ENCODE measurements around the gene TMEM150A.

- TF ChIP-seq CTCF (IDR thresholded peaks at IDR 0.05) (no peak), POLR2A (IDR thresholded peaks at IDR 0.05) (no peak)
Measured at GRCh38 chr2:85600951-85601770, 1.3 kb downstream of the TMEM150A start.
